HG03139 (cell line): ENCODE measurements around the gene AHR.
"Not testable (repeated sequence)": the region's sequence is repeated elsewhere in the genome, so short reads cannot be mapped to it uniquely, and the experiment has no call there.

Experiments
- ATAC-seq: cut with Tn5 transposase; IDR thresholded peaks from one replicate; pipeline ENCODE4 v1.9.1; 2021; ENCODE audit not compliant: unreplicated experiment

AHR gene

GRCh38 chr7:17336168-17336567, 37.7 kb downstream of the AHR start:
- no peak for ATAC-seq

GRCh38 chr7:17339139-17339538, 40.7 kb downstream of the AHR start:
- no peak for ATAC-seq

- no peak for ATAC-seq
These were observed 41.5 kb downstream of the AHR start for GRCh38 chr7:17339952-17340351.

GRCh38 chr7:17340655-17341054, 42.2 kb downstream of the AHR start:
- no peak for ATAC-seq

- no peak for ATAC-seq
These were observed 44.3 kb downstream of the AHR start for GRCh38 chr7:17342756-17343155.

- no peak for ATAC-seq
These were observed 48.9 kb downstream of the AHR start for GRCh38 chr7:17347401-17347800.

- not testable (repeated sequence) for ATAC-seq
These were observed 50.5 kb downstream of the AHR start for GRCh38 chr7:17348932-17349331.

- not testable (repeated sequence) for ATAC-seq
These were observed 51.9 kb downstream of the AHR start for GRCh38 chr7:17350321-17350720.

- ATAC-seq, result not testable (repeated sequence)
These were observed 55.4 kb downstream of the AHR start for GRCh38 chr7:17353650-17354419.

- no peak for ATAC-seq
These were observed 56.0 kb downstream of the AHR start for GRCh38 chr7:17354473-17354872.

GRCh38 chr7:17355050-17355449, 56.6 kb downstream of the AHR start:
- no peak for ATAC-seq

GRCh38 chr7:17357952-17358351, 59.5 kb downstream of the AHR start:
- ATAC-seq, result no peak

- no peak for ATAC-seq
These were observed 61.2 kb downstream of the AHR start for GRCh38 chr7:17359610-17360009.

GRCh38 chr7:17362439-17363105, 64.1 kb downstream of the AHR start:
- ATAC-seq, result no peak

- ATAC-seq, result no peak
These were observed 66.2 kb downstream of the AHR start for GRCh38 chr7:17364671-17365070.

- ATAC-seq, result no peak
These were observed 67.3 kb downstream of the AHR start for GRCh38 chr7:17365775-17366174.

- no peak for ATAC-seq
These were observed 69.0 kb downstream of the AHR start for GRCh38 chr7:17367502-17367901.

GRCh38 chr7:17368856-17369524, 70.5 kb downstream of the AHR start:
- ATAC-seq, result no peak

- ATAC-seq, result no peak
These were observed 71.4 kb downstream of the AHR start for GRCh38 chr7:17369691-17370426.

GRCh38 chr7:17370901-17371585, 72.6 kb downstream of the AHR start:
- ATAC-seq, result no peak
